GM18907 (cell line): ENCODE results near the gene FBXO15.
A peak's percentile ranks its signal among the peaks of the same experiment; 100 is the strongest.

ENCODE experiments used
- ATAC-seq: cut with Tn5 transposase; IDR thresholded peaks from one replicate; pipeline ENCODE4 v1.9.1; 2021; ENCODE audit warnings: mild to moderate bottlenecking, moderate library complexity; ENCODE audit not compliant: unreplicated experiment

Gene FBXO15

DNA sequence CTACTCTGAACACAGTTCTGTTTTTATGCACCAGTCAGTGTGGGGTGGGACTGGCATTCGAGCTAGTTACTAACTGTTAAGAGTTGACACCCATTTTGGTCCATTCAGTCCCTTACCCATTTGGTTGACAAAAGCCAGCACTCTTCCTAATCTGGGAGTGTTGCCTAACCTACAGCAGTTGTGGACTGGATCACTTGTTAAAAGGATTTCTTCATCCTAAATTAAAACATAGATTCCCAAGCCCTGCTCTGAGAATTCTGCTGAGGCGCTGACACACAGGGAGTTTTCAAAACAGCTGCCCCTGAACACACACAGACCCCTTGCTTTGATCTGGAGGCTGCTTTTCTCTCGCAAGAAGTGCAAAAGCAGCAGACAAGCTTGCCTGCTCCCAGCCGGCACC is 7.1 kb upstream of the FBXO15 start:
- no peak for ATAC-seq

DNA sequence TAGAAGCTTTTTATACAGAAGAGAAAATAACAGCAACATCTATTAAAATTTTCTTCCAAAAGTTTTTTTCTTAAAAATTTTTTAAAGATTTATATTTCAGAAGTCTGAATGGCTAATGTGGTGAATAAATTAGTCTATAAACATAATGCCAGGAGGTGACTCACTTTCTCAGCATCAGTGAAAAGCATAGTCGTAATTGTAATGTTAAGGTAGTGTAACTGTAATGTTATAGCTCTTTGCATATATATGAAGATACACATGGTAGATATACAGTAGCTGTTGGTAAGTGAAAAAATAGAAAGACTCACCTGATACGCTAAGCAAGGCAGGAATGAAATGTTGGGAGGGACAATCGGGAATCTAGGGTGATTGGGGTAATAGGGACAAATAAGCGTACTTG is 6.2 kb upstream of the FBXO15 start:
- ATAC-seq: no peak

DNA sequence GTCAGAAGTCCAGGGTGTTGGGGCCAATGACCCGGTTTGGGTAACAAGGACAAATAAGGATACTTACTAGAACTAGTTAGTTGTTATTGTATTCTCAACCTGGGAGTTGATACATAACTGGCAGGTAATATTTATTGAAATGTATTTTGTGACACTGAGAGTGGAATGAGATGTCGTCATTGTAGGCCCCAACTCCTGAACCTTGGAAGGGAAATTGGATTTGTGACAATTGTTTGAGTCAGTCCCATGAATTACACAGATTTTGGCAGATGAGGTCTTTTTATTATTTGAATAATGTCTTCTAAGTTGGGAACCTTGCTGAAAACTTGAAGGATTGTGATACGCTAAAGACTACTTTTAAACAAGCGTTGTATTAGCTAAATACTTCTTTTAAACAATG is 5.7 kb upstream of the FBXO15 start:
- no peak for ATAC-seq

DNA sequence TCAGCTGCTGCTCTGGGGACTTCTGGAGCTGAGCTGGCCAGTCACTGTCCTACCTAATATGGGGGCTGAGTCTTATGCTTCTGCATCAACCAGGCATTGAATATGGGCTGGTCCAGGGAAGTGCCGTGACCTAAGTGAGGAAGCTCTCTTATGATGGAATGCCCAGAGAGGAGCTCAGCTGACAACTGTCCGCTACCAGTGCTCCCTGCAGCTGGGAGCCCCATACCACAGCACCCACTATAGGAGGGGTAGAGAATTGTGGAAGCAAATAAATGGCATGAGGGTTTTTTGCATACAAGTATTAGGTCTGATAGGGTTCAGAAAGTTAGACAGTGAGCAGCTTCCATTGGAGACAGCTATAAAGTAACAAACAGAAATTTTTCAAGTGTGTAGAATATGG is 5.2 kb upstream of the FBXO15 start:
- ATAC-seq: no peak

DNA sequence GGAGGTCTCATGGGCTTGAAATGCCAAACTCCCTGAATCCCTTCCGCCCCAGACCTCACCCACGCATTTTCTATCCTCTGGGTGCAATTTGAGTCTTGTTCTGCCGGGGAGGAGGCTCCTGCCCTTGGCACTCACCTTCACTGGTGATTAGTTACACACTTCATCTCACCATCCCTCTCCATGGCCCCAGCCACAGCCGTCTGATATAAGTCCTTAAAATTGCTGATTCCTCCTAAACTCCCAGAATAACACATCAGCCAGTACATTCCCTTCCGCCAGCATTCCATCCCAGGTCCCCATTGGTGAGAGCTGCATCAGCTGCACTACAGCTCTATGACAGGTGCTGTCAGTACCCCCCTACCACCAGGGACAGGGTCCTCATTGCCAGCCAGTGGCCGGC is 4.6 kb upstream of the FBXO15 start:
- ATAC-seq: no peak

DNA sequence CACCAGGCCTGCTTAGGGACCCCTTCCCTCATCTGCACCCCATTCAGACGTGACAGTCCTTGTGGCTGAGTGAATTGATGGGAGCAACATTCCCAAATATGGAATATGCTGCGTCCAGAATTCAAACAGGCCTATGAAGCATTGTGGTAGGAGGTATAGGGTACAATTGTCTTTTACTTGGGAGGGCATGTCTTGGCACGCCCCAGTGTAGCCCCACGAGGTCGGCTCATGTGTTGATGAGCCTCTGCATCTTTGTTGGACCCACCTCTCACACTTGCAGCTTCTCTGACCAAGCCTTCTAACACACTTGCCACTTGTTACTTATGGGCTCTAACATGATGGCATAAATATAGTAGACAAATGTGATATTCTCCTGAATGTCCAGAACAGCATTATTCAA is 2.2 kb upstream of the FBXO15 start:
- no peak for ATAC-seq

DNA sequence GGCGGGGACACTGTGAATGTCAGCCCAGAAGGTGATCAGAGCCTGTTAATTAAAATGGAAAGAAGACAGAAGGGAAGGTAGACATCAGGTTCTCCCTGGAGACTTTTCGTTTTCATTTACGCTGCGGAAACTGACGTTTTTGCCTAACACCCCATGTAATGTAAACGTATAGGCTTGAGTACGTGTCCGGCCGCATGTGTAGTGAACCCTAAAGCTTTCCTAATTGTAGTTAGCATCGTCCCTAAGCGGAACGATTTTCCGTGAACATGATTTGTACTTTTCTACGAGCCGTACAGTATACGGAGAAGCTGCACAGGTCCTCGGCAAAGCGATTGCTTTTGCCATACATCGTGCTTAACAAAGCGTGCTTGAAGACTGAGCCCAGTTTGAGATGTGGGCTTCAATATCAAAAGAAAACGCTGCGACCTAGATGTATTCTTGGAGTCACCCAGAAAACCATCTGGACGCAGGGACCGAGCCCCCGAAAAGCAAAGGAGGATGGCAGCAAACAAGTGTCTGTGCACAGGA is 973 bp upstream of the FBXO15 start:
- peak; percentile 22 for ATAC-seq

DNA sequence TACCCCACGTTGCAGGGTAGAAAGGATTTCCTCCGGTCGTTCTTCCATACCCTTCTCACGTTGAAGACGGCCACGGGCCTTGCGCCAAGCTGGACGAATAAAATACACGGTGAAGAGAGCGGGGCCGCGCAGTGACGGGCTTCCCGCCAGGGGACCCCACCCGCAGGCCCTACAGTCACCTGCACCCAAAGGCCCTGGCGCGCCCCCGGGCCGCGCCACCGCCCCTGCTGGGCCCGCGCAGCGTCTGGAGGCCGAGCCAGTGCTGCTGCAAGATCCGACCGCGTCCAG is 199 bp downstream of the FBXO15 start:
- ATAC-seq: no peak

DNA sequence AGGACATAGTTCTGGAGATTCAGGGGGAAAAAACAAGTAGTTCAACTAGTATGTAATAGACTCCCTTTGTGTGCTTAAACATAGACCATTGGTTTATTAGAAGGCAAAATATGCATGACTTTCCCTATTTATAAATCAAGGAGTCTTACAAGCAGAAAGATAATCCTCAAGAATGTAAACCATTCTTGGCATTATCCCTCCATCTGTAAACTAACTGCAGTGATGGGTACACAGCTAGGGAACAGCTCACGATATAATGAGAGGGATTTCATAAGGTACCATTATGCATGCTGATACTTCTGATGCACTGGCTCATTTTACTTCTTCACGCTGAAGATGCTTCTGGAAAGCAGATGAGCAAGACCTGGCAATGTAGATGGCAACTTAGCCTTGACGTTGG is 878 bp downstream of the FBXO15 start:
- no peak for ATAC-seq

DNA sequence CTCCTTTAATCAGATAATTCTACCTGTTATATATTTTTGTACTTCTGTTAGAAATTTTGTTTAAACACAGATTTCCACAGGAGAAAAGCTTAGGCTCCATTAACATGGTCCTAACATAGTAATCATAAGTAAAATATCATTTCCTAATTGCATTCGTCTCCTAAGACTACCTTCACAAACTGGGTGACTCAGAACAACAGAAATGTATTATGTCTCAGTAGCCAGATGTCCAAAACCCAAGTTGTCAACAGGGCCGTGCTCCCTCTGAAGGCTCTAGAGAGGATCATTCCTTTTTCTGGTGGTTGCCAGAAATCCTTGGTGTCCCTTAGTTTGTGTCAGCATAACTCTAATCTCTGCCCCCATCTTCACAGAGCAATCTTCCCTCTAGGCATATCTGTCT is 5.4 kb downstream of the FBXO15 start:
- ATAC-seq: no peak

DNA sequence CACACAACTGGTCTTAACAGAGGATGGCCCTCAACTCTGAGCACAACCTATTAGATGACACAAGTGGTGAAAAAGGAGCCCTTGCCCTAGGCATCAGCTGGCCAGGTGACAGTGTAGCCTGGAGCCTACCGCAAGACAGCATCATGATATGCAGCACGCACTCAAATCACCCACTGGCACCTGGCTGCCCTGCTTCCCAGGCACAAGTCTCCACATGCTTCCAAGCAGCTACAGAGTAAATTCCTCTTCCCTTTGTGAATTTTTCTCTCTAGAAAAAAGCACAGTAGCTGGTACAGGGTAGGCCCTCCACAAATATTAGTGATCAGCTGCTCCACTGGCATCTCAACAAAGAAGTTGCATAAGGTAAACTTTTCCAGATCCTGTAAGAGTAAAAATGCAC is 6.0 kb downstream of the FBXO15 start:
- no peak for ATAC-seq

DNA sequence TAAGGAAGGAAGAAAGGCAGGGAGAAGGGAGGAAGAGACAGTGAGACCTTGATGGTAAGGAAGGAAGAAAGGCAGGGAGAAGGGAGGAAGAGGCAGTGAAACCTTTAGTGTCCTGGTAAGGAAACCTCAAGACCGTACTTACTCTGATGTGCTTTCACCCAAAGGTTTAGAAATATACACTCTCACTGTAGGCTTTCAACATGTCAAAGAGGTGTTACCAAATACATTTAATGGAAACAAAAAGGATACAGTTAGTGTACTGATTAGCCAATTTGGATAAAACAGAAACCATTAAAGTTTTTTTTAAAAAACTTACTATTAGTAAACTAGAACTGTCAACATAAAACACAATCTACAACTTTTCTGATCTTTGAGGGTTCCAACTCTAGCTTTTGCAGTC is 7.1 kb downstream of the FBXO15 start:
- ATAC-seq: no peak

DNA sequence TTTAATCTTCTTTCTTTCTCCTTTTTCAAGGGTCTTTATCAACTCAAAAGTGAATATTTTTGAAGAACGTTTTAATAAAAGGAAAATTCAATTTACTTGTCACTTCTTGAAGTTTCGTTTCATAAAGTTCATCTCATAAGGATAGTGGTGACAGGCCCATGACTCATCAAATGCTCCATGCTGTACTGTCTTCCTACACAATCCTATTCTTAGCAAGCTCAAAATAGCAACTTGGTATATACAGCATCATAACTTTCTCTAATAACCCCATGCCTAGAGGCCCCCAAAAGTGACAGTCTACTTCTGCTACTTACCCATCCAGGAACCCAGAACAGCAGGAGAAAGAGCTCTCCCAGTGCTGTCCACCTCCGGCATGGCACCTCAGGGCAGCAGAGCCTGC is 7.7 kb downstream of the FBXO15 start:
- no peak for ATAC-seq

DNA sequence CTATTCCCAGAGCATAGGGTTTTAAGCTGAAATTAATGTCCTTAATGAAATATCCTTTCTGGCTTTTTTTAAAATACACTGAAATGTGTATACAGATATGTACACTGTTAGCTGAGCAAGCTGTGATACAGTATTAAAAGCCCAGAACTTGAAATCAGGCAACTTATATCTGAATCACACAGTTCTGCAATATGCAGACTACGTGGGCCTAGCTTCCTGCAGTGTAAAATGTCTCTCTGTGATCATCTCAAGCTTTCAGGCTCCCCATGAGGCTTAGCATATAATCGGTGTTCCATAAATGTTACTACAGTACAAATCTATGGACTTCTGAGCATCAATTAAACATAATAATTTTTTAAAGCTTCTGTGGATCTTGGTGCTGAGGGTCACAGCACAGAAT is 8.2 kb downstream of the FBXO15 start:
- no peak for ATAC-seq

DNA sequence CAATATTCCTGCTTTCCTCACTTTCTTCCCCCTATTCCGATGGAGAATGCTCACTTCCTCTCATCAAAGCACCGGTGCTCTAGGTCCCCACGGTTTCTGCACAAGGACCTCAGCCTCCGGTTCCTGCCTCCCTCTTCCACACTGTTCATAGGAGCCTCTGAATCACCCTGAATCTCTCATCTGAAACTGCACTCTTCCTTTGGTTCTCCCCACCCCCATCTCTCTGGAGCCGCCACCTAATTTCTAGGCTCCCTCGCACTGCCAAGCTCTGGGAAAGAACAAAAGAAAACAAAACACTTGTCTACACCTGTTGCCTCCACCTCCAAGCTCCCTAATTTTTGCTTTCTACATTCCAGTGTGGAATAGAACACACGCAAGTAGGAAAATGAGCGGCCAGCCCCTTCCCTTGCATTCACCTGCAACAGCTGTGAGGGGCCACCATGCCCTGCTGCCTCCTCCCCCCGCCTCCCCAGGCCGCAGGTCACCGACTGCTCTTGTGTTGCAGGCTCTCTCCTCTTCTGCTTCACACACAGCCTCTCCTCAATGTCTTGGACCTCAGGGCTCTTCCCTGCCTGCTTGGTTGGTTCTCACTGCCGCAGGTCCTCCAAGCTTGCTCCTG is 9.6 kb downstream of the FBXO15 start:
- ATAC-seq: no peak

DNA sequence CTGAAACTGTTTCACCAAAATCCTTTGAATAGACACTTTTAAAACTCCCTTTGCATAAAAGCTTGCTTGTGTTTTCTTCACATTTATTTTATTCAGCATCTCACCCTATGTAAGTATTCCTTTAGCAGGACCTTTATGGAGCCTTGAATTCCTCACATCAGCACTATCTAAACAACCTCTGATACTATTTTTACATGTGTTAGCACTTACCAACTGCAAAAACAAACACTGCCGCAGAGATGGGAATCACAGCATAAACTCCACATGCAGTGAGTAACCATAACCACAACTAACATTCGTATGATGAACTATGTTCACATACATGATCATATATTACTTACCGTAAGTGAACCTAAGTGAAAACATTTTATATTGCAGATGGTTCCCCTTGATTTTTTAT is 15.4 kb downstream of the FBXO15 start:
- no peak for ATAC-seq

DNA sequence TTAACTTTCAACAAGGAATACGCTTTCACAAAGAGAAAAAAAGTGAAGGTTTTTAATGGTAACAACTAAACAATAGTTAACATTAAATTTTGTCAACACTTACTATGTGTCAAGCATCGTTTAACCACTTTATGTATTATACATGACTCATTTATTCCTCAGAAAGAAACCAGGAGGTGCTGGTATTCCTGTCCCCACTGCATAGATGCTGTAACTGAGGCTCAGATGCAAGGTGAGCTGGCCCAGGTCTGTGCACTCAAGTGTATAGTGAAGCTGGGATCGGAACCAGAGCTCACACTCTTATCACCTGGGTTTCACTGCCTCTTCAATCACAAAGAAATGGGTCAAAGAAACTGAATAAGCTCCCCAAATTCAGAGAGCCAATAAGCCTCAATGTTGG is 16.5 kb downstream of the FBXO15 start:
- ATAC-seq: no peak

DNA sequence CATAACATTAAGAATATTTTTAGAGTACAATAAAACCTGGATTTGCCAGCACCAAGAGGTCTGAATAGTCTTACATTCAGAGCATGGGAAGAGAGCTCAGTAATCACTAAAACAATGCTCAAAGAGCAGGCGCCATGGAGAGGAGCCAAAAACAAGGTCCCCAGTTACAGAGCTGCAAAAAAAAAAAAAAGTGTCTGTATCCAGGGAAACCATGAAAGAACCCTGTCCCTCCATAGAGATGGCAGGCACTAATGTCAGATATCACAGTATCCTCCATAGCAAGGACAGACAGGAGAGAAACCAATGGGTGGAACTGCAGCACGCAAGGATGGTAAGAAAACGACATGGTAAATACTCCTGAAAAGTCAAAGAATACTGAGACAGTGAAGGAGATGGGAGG is 19.5 kb downstream of the FBXO15 start:
- no peak for ATAC-seq

DNA sequence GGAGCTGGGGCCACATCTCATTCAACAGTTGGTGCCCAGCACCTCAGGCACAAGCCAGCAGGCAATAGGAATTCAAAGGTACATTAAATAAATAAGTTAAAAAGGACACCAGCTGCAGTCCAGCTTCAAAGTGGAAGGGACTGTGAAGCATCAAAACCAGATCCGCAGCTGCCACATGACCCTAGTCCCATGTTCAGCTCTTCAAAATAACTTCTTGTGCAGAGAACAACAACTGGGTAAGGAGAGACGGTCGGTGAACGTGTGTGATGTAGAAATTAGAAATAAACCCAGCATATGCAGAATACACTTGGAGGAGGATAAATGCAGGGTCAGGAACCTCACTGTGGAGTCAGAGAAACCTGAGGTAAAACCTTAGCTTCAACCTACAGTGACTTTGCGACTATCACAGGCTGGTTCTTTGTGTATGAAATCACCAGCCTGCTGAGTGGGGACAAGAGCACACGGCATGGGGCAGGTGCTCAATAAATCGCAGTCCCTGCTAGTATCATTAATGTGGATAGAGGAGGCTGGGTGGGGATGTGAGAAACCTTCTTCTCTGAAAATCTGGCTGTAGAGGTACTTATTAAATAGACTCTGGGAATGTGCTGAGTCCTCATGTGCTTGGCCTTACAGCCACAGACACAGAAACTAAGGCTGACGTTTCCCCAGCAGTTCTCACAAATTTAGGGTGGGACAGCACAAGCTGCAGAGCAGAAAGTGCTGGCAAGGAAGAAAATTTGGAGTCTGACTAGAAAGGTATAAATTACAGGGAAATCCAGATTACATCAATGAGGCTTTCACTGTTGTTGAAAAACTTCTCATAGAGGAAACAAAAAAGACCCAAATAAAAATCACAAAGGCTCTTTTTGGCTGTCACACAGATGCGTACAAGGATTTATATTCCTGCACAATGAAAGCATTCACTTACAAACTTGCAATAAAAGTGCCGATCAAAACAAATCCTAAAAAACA is 20.7 kb downstream of the FBXO15 start:
- no peak for ATAC-seq

DNA sequence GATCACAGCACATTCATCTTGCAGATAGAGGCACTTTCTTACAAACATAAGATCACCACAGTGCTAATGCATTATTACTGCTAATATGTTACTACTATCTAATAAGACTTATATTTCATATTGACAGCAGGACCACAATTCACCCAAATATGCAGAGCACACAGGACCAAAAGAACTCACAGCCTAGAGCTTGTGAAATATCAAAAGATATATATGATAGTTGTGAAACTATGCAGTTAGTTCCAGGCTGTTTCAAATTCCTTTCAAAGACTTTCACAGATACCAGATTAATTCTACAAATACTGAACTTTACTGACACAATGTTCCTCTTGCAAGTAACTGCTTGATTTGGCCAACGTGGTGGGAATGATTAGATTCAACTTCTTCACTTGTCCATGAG is 23.0 kb downstream of the FBXO15 start:
- ATAC-seq: no peak

DNA sequence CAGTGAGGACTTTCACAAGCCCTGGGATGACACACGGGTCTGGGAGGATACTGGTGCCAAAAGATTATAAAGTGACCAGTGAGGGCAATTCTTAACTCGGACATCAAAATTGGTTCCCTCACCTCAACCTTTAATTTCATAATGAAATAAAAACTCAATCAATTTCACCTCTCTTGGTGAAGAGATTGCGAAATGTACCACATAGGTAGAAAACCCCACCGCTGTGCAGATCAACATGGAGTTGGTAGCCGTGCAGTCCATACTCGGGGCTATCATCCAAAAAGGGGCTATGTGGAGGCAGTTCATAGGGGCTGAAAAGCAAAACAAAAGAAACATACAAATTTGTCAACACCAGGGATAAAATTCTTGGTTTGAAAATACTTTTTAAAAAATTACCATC is 24.4 kb downstream of the FBXO15 start:
- no peak for ATAC-seq
